ENCODE data around the gene STARD13.

STARD13 gene

DNA sequence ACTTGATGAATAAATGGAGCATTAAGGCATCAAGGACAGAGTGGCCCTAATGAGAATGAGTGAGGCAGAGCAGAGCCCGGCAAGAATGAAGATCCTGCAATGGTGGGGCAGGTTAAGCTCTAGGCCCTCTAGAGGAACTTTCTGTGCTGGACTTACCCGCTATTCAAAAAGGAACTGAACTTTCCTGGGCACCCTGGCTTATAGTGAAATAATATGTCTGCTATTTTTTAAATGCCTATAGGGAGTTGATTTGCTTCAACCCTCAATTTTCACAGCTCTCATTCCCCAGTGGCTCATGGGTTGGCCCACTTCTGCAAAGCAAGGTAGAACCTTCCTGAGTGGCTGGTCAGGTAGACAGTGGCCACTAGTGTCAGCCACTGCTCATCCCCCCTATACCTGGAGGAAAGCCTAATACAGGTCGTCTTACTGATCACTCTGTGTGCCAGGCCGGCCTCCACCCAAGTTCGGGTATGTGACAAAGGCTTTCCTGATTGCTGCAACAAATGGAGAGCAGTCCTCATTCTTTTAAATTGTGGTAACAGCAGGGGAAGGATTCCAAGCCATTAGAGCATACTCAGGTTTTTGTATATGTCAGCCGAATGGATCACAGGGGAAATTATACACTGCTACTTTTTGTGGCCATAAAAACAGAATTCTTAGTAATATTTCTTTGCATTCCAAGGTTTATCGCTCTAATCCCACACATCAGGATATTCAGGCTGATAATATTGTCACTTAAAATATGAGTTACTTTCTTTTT is 166.4 kb downstream of the STARD13 start:
- Histone ChIP-seq H3K27ac (ENCODE audit: low read length, poor library complexity, severe bottlenecking) (peak overlapping the region; percentile 45), H2BK120ac (ENCODE audit: low read depth, low read length) (no peak overlapping the region), H3K27me3 (ENCODE audit: control insufficient read depth in 1 of 2, insufficient read depth in 1 of 2, low read length in 2 of 2) (no peaks in the 10 kb centered on the region), H3K9ac (ENCODE audit: low read length) (no peak overlapping the region), H3K4me2 (ENCODE audit: low read length, poor library complexity, severe bottlenecking) (no peak overlapping the region), H2BK12ac (ENCODE audit: low read length in 2 of 2) (no peak overlapping the region), H3K9me3 (ENCODE audit: control insufficient read depth, low read length) (no peaks in the 10 kb centered on the region), H2BK15ac (ENCODE audit: low read depth, poor library complexity, severe bottlenecking) (no peak overlapping the region), H2AFZ (ENCODE audit: low read depth, low read length) (no peak overlapping the region), H4K8ac (ENCODE audit: low read length) (no peak overlapping the region), H3K14ac (ENCODE audit: low read length in 2 of 2) (no peak overlapping the region), H2BK5ac (ENCODE audit: low read depth, low read length, poor library complexity, severe bottlenecking) (no peak overlapping the region), H4K91ac (ENCODE audit: low read length) (no peak overlapping the region), H3K18ac (ENCODE audit: low read depth in 1 of 2, low read length in 2 of 2) (no peak overlapping the region), H3K4ac (ENCODE audit: low read depth in 1 of 2, low read length in 2 of 2) (no peak overlapping the region), H3K4me3 (ENCODE audit: insufficient read depth in 1 of 2, low read depth in 1 of 2, low read length in 2 of 2) (no peak overlapping the region), H3K4me1 (ENCODE audit: control insufficient read depth, insufficient read depth, low read depth, low read length) (peaks cover 6% of the 10 kb centered on the region), H2AK5ac (ENCODE audit: low read length, severe bottlenecking) (no peak overlapping the region), H3K23ac (ENCODE audit: low read length in 2 of 2) (no peak overlapping the region), H3K79me1 (replicated peaks; ENCODE audit: low read length, poor library complexity, severe bottlenecking) (peaks cover 19% of the 10 kb centered on the region), H3K36me3 (ENCODE audit: control insufficient read depth in 1 of 2, insufficient read depth in 2 of 2, low read depth in 1 of 2, low read length in 2 of 2) (peaks cover 25 to 79% of the 10 kb centered on the region in 2 experiments)
- DNase-seq: no peak
- WGBS: 96% methylated on average over 4 of the region's 7 CpGs

DNA sequence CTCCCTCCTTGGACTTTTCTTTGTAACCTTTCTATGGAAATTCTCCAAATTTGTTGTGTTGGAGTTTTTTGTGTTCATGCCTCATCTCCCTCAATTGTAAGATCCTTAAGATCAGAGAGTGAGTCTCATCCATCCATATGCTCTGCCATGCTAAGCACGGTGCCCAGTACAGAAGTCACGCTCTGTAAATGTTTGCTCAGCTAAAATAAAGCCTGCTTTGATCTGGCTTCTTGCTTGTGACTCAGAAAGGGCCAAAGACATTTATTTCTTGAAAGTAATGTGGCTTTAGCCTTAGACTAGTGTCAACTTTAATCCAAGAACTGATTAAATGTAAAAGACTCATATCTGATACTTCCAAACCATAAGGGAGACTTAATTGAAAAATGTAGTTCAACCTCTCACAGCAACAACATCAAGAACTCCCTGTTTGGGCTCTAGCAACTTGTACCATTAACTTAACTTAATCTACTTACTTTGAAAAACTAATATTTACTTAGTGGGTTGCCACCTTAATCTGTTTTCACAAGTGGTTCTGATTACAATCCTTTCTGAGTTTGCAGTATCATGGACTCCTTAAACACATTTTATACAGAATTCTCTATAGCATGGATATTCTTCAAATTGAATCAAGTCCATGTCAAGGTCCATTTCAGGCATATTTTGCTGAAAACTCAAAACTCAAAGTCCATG is 169.1 kb downstream of the STARD13 start:
- Histone ChIP-seq H3K4me2 (ENCODE audit: low read length, poor library complexity, severe bottlenecking) (no peak overlapping the region), H3K79me1 (replicated peaks; ENCODE audit: low read length, poor library complexity, severe bottlenecking) (peaks cover 10% of the 10 kb centered on the region)
- WGBS: 100% methylated on average over 2 of the region's 2 CpGs

GRCh38 chr13:33115274-33115673 is 170.3 kb downstream of the STARD13 start:
- Histone ChIP-seq H3K14ac (ENCODE audit: low read length in 2 of 2) (no peak overlapping the region), H3K9ac (ENCODE audit: low read length) (no peak overlapping the region), H4K8ac (ENCODE audit: low read length) (no peak overlapping the region), H3K23ac (ENCODE audit: low read length in 2 of 2) (no peak overlapping the region), H3K27ac (ENCODE audit: low read length, poor library complexity, severe bottlenecking) (no peak overlapping the region), H3K79me1 (replicated peaks; ENCODE audit: low read length, poor library complexity, severe bottlenecking) (peaks cover 11% of the 10 kb centered on the region), H3K4ac (ENCODE audit: low read depth in 1 of 2, low read length in 2 of 2) (no peak overlapping the region), H3K4me3 (ENCODE audit: insufficient read depth in 1 of 2, low read depth in 1 of 2, low read length in 2 of 2) (no peak overlapping the region), H2BK12ac (ENCODE audit: low read length in 2 of 2) (no peak overlapping the region), H3K36me3 (ENCODE audit: control insufficient read depth in 1 of 2, insufficient read depth in 2 of 2, low read depth in 1 of 2, low read length in 2 of 2) (peaks cover 35 to 81% of the 10 kb centered on the region in 2 experiments), H3K18ac (ENCODE audit: low read depth in 1 of 2, low read length in 2 of 2) (no peak overlapping the region), H2AFZ (ENCODE audit: low read depth, low read length) (no peak overlapping the region), H4K91ac (ENCODE audit: low read length) (no peak overlapping the region), H3K9me3 (ENCODE audit: control insufficient read depth, low read length) (no peaks in the 10 kb centered on the region), H3K27me3 (ENCODE audit: control insufficient read depth in 1 of 2, insufficient read depth in 1 of 2, low read length in 2 of 2) (no peaks in the 10 kb centered on the region), H2AK5ac (ENCODE audit: low read length, severe bottlenecking) (no peak overlapping the region), H3K4me1 (ENCODE audit: control insufficient read depth, insufficient read depth, low read depth, low read length) (peaks cover 18% of the 10 kb centered on the region), H2BK15ac (ENCODE audit: low read depth, poor library complexity, severe bottlenecking) (no peak overlapping the region), H2BK5ac (ENCODE audit: low read depth, low read length, poor library complexity, severe bottlenecking) (no peak overlapping the region), H2BK120ac (ENCODE audit: low read depth, low read length) (no peak overlapping the region), H3K4me2 (ENCODE audit: low read length, poor library complexity, severe bottlenecking) (no peak overlapping the region)
- no peak for DNase-seq
- WGBS: 100% methylated on average over 2 of the region's 2 CpGs

More for the DNA sequence above, 169.1 kb downstream of the STARD13 start:
- H3K14ac ChIP-seq (ENCODE audit: low read length in 2 of 2): no peak overlapping the region
- H2AK5ac ChIP-seq (ENCODE audit: low read length, severe bottlenecking): no peak overlapping the region
- no peak overlapping the region for H3K27ac ChIP-seq (ENCODE audit: low read length, poor library complexity, severe bottlenecking)
- H3K27me3 ChIP-seq (ENCODE audit: control insufficient read depth in 1 of 2, insufficient read depth in 1 of 2, low read length in 2 of 2): no peaks in the 10 kb centered on the region
- H2BK5ac ChIP-seq (ENCODE audit: low read depth, low read length, poor library complexity, severe bottlenecking): no peak overlapping the region
- no peak overlapping the region for H4K91ac ChIP-seq (ENCODE audit: low read length)
- no peaks in the 10 kb centered on the region for H3K9me3 ChIP-seq (ENCODE audit: control insufficient read depth, low read length)
- DNase-seq: no peak
- H3K4me1 ChIP-seq (ENCODE audit: control insufficient read depth, insufficient read depth, low read depth, low read length): peaks cover 15% of the 10 kb centered on the region
- no peak overlapping the region for H4K8ac ChIP-seq (ENCODE audit: low read length)
- no peak overlapping the region for H3K9ac ChIP-seq (ENCODE audit: low read length)
- no peak overlapping the region for H3K4ac ChIP-seq (ENCODE audit: low read depth in 1 of 2, low read length in 2 of 2)
- H3K18ac ChIP-seq (ENCODE audit: low read depth in 1 of 2, low read length in 2 of 2): no peak overlapping the region
- H2BK12ac ChIP-seq (ENCODE audit: low read length in 2 of 2): no peak overlapping the region
- H2AFZ ChIP-seq (ENCODE audit: low read depth, low read length): no peak overlapping the region
- no peak overlapping the region for H3K23ac ChIP-seq (ENCODE audit: low read length in 2 of 2)
- H2BK120ac ChIP-seq (ENCODE audit: low read depth, low read length): no peak overlapping the region
- H3K36me3 ChIP-seq (ENCODE audit: control insufficient read depth in 1 of 2, insufficient read depth in 2 of 2, low read depth in 1 of 2, low read length in 2 of 2): peaks cover 28 to 83% of the 10 kb centered on the region in 2 experiments
- no peak overlapping the region for H2BK15ac ChIP-seq (ENCODE audit: low read depth, poor library complexity, severe bottlenecking)
- no peak overlapping the region for H3K4me3 ChIP-seq (ENCODE audit: insufficient read depth in 1 of 2, low read depth in 1 of 2, low read length in 2 of 2)

DNA sequence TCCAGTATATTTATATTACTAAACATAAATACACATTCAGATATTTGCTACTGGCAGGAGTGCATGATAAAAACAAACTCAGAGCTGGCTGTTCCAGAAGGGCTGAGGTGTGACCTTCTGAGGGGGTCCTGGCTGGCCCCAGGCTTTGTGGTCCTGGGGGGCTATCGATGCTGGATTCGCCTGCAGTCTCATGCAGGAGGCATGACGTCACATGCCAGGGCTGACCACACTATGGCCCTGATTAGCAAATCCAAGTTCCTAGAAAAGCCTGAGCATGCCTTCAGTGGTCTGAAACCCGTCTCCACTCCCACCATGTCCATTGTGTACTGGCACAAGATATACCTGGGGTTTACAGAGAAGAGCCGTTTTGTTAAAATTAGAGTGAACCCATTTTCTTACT is 171.4 kb downstream of the STARD13 start:
- Histone ChIP-seq H3K9ac (ENCODE audit: low read length) (no peak overlapping the region), H3K4ac (ENCODE audit: low read depth in 1 of 2, low read length in 2 of 2) (no peak overlapping the region), H2AK5ac (ENCODE audit: low read length, severe bottlenecking) (no peak overlapping the region), H3K27me3 (ENCODE audit: control insufficient read depth in 1 of 2, insufficient read depth in 1 of 2, low read length in 2 of 2) (no peaks in the 10 kb centered on the region), H3K9me3 (ENCODE audit: control insufficient read depth, low read length) (no peaks in the 10 kb centered on the region), H4K91ac (ENCODE audit: low read length) (no peak overlapping the region), H3K4me1 (ENCODE audit: control insufficient read depth, insufficient read depth, low read depth, low read length) (peaks cover 15% of the 10 kb centered on the region), H4K8ac (ENCODE audit: low read length) (no peak overlapping the region), H3K4me3 (ENCODE audit: insufficient read depth in 1 of 2, low read depth in 1 of 2, low read length in 2 of 2) (no peak overlapping the region), H3K18ac (ENCODE audit: low read depth in 1 of 2, low read length in 2 of 2) (no peak overlapping the region), H2BK15ac (ENCODE audit: low read depth, poor library complexity, severe bottlenecking) (no peak overlapping the region), H2BK12ac (ENCODE audit: low read length in 2 of 2) (no peak overlapping the region), H2AFZ (ENCODE audit: low read depth, low read length) (no peak overlapping the region), H3K79me1 (replicated peaks; ENCODE audit: low read length, poor library complexity, severe bottlenecking) (peaks cover 14% of the 10 kb centered on the region), H3K27ac (ENCODE audit: low read length, poor library complexity, severe bottlenecking) (no peak overlapping the region), H2BK5ac (ENCODE audit: low read depth, low read length, poor library complexity, severe bottlenecking) (no peak overlapping the region), H2BK120ac (ENCODE audit: low read depth, low read length) (no peak overlapping the region), H3K23ac (ENCODE audit: low read length in 2 of 2) (peak overlapping the region in 1 of 2 experiments; percentile 57), H3K36me3 (ENCODE audit: control insufficient read depth in 1 of 2, insufficient read depth in 2 of 2, low read depth in 1 of 2, low read length in 2 of 2) (peaks cover 42 to 78% of the 10 kb centered on the region in 2 experiments), H3K14ac (ENCODE audit: low read length in 2 of 2) (no peak overlapping the region), H3K4me2 (ENCODE audit: low read length, poor library complexity, severe bottlenecking) (no peak overlapping the region)
- no peak for DNase-seq
- 88% methylated on average over 4 of the region's 5 CpGs for WGBS
